Left ventricle myocardium superior (tissue), 1 donor: Measurements from ENCODE around the gene C1R. TPM values are rescaled to one million over a fixed set of nuclear protein-coding genes. Genes with fewer than 3 reads are reported as not detected.
"Not testable (repeated sequence)": the region's sequence is repeated elsewhere in the genome, so short reads cannot be mapped to it uniquely, and the experiment has no call there.

Source experiments
- ATAC-seq: fragments of 200-7000 bp; cut with Tn5 transposase; one replicate; pipeline ENCODE4 v1.9.1; 2020; ENCODE audit warnings: mild to moderate bottlenecking, moderate library complexity
- DNase-seq: peaks from one replicate; pipeline ENCODE4 v3.0.0-alpha.2; 2020
- intact Hi-C: fragments of 100-400 bp; cut with micrococcal nuclease; formaldehyde crosslinking; loops from one replicate; pipeline ENCODE4 v1.11.0; 2022
- total RNA-seq: library from RNA; stranded (reverse); fragmentation: NEBNext Ultra II Directional; extraction: Animal tissue kit (Norgen Biotek cat#: 25700); gene quantifications from one replicate; pipeline ENCODE4 v1.2.1, GENCODE V29; 2021
- donor health status: DM: no; HTN: yes; CAD: no; lungs with severe emphysema.

C1R gene
- total RNA-seq, 1 donor from 2014 or later = 142 TPM

DNA sequence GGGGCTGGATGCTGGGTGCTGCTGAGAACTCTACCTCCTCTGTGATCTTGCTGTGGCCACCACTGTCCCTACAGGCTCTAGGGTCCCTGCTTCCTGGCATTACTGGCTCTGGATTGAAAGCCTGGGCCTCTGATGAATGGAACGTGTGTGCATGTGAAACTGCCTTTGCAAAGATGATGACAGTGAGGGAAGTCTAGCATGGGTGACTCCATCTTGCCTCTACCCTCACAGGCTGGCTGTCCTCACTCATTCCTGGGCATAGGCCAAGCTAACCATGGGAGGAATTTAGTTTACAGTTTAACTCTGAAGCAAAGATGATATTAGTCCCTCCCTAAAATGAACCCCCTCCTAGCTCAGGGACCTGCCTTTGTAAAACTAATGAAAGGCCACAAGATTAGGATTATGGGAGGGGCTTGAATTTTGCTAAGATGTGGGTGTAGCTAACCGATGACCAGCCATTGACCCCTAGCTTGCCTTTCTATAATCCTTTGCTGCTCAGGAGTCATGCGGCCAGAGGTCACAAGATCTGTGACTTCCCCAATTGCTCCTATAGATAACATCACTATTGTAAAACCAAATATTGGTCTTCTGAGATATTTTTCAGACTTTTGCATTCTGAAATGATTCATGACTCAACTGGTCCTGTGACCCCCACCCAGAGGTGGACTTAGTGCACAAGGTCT lies 33.9 kb downstream of the C1R start:
- no peak for DNase-seq
- intact Hi-C loops = no loop called here
- no peak for ATAC-seq

- ATAC-seq, DNase-seq, intact Hi-C loops: not testable (repeated sequence)
Measured at GRCh38 chr12:7055736-7056135, 36.5 kb downstream of the C1R start.

GRCh38 chr12:7054925-7055324 lies 37.3 kb downstream of the C1R start:
- DNase-seq (no peak), ATAC-seq (no peak)
- intact Hi-C loops = no loop called here

- intact Hi-C loops, DNase-seq, ATAC-seq: not testable (repeated sequence)
Measured at GRCh38 chr12:7049973-7050372, 42.3 kb downstream of the C1R start.

- intact Hi-C loops, ATAC-seq, DNase-seq: not testable (repeated sequence)
Measured at GRCh38 chr12:7049445-7049951, 42.7 kb downstream of the C1R start.

GRCh38 chr12:7047306-7047705 lies 44.9 kb downstream of the C1R start:
- intact Hi-C loops = no loop called here
- ATAC-seq = no peak
- DNase-seq = no peak

GRCh38 chr12:7046383-7047105 lies 45.7 kb downstream of the C1R start:
- DNase-seq (no peak), ATAC-seq (no peak)
- intact Hi-C loops = no loop called here

GRCh38 chr12:7045913-7046312 lies 46.3 kb downstream of the C1R start:
- intact Hi-C loops = no loop called here
- no peak for DNase-seq
- ATAC-seq = no peak

DNA sequence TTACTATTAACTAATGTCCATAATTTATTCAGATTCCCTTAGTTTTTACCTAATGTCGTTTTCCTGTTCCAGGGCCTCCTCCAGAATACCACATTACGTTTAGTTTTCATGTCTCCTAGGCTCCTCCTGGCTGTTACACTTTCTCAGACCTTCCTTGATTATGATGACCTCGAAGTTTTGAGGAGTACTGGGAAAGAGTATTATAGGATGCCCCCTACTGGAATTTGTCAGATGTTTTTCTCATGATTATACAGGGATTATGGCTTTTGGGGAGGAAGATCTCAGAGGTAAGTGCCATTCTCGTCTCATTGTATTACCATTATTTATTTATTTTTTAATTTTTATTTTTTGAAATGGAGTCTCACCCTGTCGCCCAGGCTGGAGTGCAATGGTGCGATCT lies 49.4 kb downstream of the C1R start:
- intact Hi-C loops = no loop called here
- ATAC-seq = peak; percentile 82
- DNase-seq = no peak

DNA sequence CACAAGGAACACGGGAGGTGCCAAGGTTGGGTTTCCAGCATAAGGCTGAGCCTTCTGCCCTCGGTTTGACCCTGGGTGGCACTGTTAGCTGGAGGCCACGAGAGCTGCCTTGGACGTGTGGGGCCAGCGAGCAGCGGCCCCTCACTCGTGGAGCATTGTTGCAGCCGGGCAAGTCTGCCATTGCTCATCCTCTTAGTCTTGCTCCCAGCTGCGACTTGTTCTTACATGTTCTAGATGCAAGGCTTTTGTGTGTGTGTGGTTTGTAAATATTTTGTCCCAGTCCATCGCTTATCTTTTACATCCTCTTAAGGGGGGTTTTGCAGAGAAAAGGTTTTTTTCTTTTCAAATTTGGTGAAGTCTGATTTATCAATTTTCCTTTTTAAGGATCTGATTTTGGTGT lies 52.8 kb downstream of the C1R start:
- DNase-seq = no peak

DNA sequence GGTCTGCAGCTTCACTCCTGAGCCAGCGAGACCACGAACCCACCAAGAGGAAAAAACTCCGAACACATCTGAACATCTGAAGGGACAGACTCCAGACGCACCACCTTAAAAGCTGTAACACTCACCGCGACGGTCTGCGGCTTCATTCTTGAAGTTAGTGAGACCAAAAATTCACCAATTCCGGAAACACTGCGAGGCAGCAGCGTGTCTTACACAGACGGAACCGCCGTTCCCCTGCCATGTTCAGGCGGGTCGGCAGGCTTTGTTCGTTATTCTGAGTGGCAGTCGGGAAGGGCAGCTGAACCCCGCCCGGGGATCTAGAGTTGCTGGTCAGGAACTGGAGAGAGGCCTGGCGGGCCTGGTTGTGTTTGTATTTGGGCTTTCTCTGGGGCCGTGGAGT lies 53.7 kb downstream of the C1R start:
- ATAC-seq (no peak), DNase-seq (no peak)
- intact Hi-C loops = no loop called here

More for the DNA sequence above, 52.8 kb downstream of the C1R start:
- intact Hi-C loops = no loop called here
- ATAC-seq = no peak

DNA sequence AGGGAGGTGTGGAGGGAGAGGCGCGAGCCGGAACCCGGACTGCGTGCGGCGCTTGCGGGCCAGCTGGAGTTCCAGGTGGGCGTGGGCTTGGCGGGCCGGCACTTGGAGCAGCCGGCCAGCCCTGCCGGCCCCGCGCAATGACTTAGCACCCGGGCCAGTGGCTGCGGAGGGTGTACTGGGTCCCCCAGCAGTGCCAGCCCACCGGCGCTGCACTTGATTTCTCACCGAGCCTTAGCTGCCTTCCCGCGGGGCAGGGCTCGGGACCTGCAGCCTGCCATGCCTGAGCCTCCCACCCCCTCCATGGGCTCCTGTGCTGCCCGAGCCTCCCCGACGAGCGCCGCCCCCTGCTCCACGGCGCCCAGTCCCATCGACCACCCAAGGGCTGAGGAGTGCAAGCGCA lies 54.8 kb downstream of the C1R start:
- ATAC-seq, DNase-seq, intact Hi-C loops: not testable (repeated sequence)

GRCh38 chr12:7035463-7035862 lies 56.8 kb downstream of the C1R start:
- intact Hi-C loops = no loop called here
- ATAC-seq = peak; percentile 15
- no peak for DNase-seq

- intact Hi-C loops = no loop called here
- ATAC-seq (no peak), DNase-seq (no peak)
Measured at GRCh38 chr12:7034464-7034863, 57.8 kb downstream of the C1R start.

- ATAC-seq (no peak), DNase-seq (no peak)
- intact Hi-C loops = no loop called here
Measured at GRCh38 chr12:7032990-7033389, 59.3 kb downstream of the C1R start.

DNA sequence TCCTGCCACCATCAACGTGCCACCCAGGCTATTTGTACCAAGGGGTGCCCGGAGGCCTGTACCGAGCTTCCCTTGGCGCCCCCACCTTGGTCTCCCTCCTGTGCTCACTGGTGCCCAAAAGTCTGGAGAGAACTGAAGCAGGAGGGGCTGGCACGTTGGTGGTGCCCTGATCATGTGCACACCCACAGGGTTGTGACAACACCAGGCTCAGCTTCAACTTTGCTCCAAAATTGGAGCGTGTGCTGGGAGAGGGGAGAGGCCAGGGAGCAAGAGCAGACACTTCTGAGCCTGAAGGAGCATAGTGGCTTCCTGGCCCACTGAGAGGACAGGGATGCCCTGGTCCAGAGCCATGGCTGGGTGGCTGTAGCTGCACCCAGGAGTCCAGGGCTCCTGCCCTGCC lies 60.9 kb downstream of the C1R start:
- DNase-seq = no peak
- intact Hi-C loops = no loop called here
- ATAC-seq = no peak

Other genes with a start within 250 kb of the C1R start
- 0.32 TPM for gene CDCA3, start 241.2 kb downstream of the C1R start, total RNA-seq
- gene USP5, start 240.3 kb downstream of the C1R start, total RNA-seq = 66.2 TPM
- 855 TPM for gene TPI1, start 224.9 kb downstream of the C1R start, total RNA-seq
- 2.2 TPM for gene SPSB2, start 219.1 kb downstream of the C1R start, total RNA-seq
- gene LRRC23, start 187.6 kb downstream of the C1R start, total RNA-seq = 7.7 TPM
- 12.0 TPM for gene ENO2, start 177.9 kb downstream of the C1R start, total RNA-seq
- gene ATN1, start 164.5 kb downstream of the C1R start, total RNA-seq = 83.1 TPM
- gene RNU7-1, start 148.6 kb downstream of the C1R start, total RNA-seq = not detected
- gene C12orf57, start 148.4 kb downstream of the C1R start, total RNA-seq = 238 TPM
- gene PTPN6, start 141.1 kb downstream of the C1R start, total RNA-seq = 6.0 TPM
- gene PHB2, start 121.8 kb downstream of the C1R start, total RNA-seq = 150 TPM
- gene EMG1, start 121.5 kb downstream of the C1R start, total RNA-seq = 39.4 TPM
- 55.9 TPM for gene LPCAT3, start 74.0 kb downstream of the C1R start, total RNA-seq
- gene C1S, start 31.7 kb downstream of the C1R start, total RNA-seq = 116 TPM
- gene C1RL, start 16.8 kb upstream of the C1R start, total RNA-seq = 10.9 TPM
- 0.89 TPM for gene RBP5, start 36.4 kb upstream of the C1R start, total RNA-seq
- gene CLSTN3, start 37.9 kb upstream of the C1R start, total RNA-seq = 6.4 TPM
- gene PEX5, start 97.2 kb upstream of the C1R start, total RNA-seq = 37.1 TPM
- not detected for gene ACSM4, start 211.6 kb upstream of the C1R start, total RNA-seq